GM18861 (cell line): ENCODE measurements around the gene CNOT1.
"Not testable (repeated sequence)": the region's sequence is repeated elsewhere in the genome, so short reads cannot be mapped to it uniquely, and the experiment has no call there.

ENCODE experiments used
- ATAC-seq: cut with Tn5 transposase; IDR thresholded peaks from one replicate; pipeline ENCODE4 v1.9.1; 2021; ENCODE audit not compliant: unreplicated experiment

The CNOT1 gene

DNA sequence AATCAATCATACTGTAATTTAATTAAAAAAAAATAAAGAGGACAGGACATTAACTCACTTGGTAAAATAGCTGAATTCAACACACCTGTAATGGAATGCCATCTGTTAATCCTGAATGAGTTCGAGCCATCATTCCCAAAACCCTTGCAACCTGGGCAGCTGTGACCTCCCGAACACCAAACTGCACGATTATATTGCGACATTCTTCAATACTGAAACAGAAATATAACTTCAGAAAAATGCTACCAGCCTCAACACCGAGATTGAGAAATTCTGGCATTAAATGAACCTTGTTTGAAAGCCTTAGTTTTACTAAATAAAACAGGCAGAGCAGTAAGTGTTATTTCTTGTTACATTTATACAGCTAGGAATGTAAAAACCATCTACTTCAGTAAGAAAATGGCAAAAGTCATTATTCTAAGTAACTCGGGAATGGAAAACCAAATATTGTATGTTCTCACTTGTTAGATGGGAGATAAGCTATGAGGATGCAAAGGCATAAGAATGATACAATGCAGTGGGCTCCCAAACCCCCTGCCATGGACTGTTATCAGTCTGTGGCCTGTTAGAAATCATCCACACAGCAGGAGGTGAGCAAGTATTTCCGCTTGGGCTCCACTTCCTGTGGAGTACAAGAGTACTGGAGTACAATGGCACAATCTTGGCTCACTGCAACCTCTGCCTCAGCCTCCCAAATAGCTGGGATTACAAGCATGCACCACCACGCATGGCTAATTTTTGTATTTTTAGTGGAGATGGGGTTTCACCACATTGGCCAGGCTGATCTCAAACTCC, 46.5 kb downstream of the CNOT1 start:
- ATAC-seq: no peak

DNA sequence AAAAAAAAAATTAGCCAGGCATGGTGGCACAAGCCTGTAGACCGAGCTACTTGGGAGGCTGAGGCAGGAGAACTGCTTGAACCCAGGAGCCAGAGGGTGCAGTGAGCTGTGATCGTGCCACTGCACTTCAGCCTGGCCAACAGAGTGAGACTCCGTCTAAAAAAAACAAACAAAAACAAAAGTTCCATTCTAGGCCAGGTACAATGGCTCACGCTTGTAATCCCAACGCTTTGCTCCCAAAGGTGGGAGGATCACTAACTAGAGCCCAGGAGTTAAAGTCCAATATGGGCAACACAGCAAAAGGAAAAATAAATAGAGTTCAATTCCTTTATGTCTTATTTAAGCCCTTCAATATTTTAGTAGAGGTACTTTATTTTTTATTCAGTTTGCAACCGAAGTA, 47.5 kb downstream of the CNOT1 start:
- ATAC-seq: no peak

DNA sequence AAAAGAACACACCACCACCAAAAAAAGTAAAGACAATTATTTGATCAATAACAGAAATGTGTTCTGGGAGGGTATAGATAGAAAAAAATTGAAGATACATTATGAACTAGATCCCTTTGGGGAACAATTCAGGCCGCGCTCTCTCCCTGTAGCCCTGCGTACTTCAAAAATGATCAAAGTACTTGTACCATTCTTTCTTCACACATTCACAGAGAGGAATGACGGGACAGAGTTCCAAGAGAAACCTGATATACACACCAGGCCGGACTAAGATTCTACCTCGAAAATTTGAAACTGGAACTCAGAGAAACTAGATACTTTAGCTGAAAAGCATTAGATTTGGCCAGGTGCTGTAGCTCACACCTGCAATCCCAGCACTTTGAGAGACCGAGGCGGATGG, 50.0 kb downstream of the CNOT1 start:
- ATAC-seq: no peak

DNA sequence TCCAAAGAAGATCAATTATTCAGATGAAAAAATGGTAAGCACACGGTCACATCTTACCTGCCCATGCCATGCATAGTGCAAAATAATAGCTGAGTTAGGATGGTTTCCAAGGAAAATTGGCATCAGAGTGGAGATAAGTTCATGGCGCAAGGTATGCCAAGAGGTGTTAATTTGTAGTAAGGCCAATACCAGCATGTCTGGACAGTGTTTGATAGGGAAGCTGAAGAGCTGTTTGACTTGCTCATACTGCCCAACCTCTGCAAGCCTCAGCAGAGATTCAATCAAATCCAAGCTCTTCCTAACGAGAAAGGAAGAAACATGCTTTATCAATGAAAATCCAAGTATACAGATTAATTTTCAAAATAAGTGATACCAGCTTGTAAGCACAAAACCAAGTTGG, 51.0 kb downstream of the CNOT1 start:
- ATAC-seq: no peak

DNA sequence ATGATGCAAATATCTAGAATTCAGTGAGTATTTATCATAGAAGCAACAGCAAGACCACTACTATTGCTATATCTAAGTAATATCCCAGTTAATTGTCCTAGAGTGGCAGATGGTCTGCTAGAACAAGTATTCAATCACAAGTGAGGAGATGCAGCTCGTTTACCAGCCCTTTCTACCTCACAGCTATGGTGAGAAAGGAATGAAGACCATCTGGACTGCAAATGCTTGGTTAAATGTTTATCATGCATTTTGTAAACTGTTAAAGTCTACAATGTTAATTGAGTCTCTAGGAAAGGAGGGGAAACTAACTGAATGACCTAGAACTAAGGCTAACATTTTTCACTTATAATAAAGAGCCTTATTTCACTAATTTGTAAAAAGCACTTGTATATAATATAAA, 52.5 kb downstream of the CNOT1 start:
- no peak for ATAC-seq

DNA sequence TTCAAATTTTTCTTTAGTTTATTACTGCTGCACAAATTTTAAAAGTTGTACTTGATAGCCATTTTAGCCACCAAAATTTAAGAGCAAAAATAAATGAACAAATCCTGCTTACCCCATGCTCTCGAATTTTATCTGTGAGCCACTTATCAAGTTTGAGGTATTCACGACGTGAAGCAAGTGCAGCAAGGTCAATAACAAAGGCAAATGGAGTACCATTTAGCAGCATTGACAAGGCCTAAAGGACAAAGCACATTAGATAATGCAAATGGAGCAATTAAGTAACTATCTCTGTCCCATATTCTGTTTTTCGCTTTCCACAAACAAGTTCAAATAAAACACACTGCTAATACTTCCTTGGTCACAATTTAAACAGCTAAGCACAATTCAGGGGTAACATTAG, 54.7 kb downstream of the CNOT1 start:
- no peak for ATAC-seq

DNA sequence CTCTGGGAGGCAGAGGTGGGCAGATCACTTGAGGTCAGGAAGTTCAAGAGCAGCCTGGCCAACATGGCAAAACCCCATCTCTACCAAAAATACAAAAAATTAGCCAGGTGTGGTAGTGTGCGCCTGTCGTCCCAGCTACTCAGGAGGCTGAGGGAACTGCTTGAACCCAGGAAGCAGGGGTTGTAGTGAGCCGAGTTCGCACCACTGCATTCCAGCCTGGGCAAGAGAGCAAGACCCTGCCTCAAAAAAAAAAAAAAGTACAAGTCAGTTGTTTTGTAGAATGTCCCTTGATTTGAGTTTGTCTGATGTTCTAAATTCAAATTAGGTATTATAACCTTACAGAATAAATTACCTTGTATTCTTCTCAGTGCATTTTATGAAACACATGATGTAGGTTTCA, 63.9 kb downstream of the CNOT1 start:
- not testable (repeated sequence) for ATAC-seq

DNA sequence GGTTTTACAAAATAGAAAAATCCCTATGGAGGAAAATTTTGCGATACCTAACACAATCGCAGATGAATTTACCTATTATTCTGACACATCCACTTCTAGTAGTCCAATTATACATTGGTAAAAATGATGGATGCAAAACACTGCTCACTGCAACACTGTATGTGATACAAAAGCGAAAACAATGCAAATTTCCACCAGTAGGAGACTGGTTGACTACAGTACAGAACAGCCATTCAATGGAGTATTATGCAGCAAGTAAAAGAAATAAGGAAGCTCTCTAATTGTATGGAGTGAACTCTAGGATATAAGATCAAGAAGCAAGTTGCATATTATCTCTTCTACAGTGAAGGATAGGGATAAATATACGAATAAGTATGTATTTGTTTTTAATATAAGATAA, 65.9 kb downstream of the CNOT1 start:
- no peak for ATAC-seq

DNA sequence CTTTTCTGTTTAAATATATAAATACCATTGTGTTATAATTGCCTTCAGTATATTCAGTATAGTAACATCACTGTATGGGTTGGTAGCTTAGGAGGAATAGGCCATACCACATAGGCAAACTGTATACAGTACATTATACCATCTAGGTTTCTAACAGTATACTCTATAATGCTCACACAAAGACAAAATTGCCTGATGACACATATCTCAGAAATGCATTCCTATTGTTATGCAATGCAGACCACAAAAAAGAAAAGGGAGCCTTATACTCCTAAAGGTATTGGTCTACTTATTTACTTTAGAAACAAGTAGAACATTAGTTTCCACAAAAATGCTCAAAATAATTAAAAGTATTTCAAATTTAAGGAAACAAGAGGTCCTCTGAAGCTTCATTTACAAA, 66.4 kb downstream of the CNOT1 start:
- no peak for ATAC-seq

DNA sequence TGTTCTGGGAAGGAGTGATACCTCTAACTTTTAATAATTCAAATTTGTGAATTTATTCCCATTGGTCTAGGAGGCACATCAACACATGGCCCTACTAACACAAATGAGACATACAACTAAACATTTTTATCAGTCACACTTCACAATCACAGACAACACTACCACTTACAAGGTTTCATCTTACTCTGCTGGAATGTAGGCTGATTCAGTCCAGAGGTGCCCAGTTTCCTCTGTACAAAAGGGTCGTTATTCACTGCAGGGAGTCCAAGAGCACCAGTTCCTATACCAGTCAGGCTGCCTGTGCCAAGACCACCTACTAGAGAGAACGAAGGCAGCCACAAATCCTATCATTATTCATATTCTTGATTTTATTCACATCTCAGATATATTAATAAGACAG, 72.9 kb downstream of the CNOT1 start:
- no peak for ATAC-seq

DNA sequence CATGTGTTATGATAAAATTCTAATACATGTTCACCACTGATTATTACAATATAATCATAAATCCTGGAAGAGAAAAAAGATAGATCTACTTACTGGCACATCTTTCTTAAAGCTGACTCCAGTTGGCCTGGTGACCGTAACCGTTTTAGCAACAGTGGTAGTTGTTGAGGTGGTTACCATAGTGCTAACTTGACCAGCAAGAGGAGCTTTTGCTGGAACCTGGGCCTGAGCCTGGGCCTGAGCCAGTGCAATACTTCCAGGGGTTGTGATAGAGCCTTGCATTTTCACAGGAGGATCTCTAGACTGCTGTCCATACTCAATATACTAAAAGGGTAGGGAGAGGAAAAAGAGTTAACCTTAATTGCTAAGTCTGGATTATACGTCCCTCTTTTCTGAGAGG, 78.1 kb downstream of the CNOT1 start:
- ATAC-seq: no peak

DNA sequence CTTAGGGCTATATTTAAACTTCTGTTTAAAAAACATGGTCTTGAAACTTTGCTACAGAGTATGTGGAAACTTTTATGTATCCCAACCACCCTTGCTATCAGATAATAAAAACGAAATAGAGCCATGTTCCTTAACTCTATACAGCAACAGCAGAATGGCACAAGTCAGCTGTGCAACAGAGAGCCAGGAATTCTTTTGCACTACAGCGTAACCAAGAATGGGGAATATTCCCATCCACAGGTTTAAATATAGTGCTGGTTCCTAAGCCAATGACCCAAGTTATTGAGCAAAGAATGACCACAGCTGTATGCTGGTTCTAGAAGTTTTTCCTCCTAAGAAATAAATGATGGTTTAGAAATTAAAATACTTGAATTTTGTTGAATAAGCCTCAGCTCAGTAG, 81.2 kb downstream of the CNOT1 start:
- ATAC-seq: no peak

DNA sequence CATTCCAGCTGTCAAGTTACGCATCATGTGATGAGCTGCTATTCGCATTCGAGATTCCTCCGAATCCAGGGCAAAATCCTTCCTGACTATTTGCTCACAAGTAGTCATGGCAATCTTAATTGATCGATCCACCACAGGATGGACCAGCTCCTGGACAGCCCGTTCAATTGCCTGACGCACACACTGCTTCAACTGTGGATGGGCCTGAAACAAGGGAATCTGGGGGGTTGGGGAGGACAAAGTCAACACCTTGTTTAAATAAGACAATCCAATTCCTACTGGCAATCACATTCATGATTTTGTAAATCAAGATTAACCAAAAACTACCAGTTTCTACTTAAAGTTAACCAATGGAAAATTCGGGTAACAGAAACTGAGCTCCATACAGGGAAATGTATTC, 85.9 kb downstream of the CNOT1 start:
- ATAC-seq: no peak

DNA sequence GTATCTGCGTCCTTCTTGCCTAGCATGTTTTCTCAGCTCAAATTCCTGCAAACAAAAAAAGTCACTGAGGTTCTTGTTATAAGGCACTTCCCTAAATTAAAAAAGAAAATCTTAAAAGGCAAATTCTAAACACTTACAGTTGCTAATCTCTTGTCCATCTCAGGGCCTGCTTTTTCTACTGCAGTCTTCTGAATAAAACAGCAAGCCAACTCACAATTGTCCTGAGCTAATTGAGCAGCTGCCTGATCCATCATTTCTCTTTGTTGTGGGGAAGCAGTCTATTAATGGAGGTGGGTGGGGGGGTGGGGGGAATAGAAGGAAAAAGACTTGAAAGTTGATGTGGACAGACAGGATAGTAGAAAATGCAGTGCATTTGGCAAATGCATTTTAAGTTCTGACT, 87.3 kb downstream of the CNOT1 start:
- ATAC-seq: no peak

DNA sequence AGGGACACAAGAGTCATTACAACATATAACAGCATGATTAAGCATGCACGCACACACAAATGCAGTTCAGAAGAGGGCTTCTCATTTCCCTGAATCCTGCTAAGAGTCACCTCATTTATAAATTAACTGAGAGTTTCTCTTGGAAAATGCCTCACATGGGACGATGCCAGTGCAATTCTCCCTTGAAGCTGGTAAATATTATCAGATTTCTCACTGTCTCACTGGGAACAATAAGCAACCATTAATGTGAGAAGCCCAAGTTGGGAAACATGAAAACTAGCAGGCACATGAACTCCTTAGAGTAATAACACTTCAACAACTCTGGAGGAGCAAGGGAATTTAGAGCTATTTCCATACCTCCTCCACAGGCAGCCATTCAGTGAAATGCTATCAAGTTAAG, 87.9 kb downstream of the CNOT1 start:
- ATAC-seq: no peak

DNA sequence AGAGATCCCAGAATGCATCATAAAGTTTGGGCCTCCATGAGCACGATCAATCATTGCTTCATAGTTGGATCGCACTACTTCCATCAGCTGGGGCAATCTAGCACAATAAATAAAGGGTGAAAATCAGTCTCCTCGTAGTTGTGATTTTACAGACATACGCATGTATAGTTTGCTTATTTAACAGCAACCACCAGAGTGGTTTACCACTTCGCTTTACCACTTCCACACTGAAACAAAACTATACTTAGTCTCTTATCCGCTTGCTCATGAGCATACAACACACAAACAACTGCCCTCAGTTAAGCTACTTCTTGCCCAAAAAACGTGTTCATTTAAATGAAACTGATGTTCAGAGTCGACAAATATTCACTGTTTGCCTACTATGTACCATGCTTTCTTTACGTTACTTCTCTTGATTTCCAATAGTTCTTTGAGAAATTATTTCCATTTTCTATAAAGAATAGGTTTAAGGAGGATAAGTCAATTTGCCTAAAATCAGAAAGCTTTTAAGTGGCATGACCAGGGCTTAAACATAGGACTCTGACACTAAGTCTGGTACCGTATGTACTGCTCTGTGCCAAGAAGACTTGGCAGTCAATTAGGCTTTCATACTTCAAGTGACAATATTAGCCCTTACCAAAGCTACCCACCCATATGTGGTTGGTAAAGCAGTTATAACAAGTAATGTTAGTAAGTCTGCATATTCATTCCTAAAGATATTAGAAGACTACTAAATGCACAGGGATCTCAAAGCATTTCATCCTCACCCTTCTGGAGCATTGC, 92.3 kb downstream of the CNOT1 start:
- ATAC-seq: no peak

DNA sequence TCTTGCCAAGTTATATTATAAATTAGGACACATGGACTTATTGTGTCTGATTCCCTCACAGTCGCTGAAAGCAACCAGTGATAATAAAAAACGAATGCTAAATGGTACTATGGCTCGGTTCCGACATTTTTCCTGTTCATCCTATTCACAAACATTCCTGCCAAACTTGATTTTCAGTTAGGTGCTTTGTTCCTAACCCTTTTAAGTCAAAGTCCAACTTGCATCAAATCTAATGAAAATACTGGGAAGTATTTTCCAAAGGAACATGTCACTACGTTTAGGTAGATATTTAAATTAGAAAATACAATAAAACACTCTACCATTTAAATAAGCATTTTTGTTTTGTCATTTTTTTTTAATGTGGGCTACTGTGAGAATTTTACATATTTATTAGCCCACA, 93.3 kb downstream of the CNOT1 start:
- no peak for ATAC-seq

DNA sequence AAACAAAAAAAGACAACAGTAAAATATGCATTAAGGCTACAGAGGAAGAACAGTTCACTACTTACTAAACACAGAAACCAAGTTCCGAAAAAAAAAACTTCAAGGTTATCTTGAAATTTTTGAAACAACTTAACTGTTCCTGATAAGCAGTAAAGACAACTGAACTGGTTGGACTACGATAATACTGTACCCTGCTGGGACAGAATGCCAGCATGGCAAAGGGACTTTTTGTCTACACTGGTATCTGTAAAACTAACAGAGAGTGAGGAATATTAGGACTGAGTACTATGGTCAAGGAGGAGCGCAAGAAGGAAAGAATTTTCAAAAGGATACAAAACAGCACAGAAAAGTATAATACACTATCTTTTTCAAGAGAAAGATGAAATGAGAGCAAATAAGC, 94.5 kb downstream of the CNOT1 start:
- ATAC-seq: no peak

DNA sequence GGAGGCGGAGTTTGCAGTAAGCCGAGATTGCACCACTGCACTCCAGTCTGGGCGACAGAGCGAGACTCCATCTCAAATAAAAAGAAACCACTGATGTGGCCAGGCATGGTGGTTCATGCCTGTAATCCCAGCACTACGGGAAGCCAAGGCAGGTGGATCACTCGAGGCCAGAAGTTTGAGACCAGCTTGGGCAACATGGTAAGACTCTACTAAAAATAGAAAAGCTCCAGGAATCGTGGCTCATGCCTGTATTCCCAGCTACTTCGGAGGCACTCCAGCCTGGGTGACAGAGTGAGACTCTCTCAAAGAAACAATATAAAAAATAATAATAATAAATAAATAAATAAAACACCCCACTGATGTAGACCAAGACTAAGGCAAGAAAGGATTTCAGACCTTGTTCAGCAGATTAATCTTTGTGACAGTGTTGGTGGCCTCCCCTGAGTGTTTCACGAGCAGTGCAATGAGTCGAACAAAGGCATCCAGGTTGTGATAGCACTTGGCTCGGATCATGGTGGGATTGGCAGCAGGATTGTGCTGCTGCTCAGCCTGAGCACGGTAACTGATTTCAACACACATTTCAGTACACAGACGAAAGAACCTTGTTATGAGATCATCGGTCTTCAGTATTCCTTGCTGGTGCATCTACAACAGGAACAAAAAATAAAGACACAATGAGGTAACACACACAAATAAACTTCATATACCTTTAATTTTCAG, 95.7 kb downstream of the CNOT1 start:
- ATAC-seq: no peak

DNA sequence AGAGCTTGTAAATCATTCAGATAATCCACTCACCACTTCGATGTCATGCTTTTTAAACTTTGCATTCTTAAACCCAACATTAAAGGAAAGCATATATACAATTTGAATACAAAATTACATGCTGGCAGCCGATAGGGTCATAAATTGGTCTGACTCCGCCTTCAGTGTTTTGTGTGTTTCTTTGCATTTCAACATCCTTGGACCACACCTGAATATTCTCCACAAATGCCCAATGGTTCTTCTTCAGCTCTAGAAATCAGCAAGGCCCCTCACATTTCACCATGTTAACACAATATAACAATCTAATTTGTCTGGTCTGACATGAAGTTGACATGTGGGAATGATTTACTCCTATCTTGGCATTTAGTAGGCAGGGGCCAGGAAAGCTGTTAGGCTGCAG, 97.2 kb downstream of the CNOT1 start:
- ATAC-seq: no peak

DNA sequence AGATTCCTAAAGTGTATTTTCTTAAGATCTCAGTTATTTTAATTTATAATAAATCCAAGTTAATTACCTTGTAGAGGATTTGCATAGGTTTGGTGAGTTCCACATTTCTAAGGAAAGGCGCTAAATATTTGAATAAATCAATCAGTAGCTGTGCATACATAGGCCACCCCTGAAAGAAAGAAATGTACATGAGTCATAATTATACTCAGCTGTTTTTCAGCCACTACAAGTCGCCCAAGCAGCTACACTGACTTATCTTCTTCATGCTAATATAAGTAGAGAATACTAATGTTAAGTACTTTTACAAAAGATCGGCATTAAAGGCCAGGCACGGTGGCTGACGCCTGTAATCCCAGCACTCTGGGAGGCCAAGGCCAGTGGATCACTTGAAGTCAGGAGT, 99.4 kb downstream of the CNOT1 start:
- no peak for ATAC-seq

DNA sequence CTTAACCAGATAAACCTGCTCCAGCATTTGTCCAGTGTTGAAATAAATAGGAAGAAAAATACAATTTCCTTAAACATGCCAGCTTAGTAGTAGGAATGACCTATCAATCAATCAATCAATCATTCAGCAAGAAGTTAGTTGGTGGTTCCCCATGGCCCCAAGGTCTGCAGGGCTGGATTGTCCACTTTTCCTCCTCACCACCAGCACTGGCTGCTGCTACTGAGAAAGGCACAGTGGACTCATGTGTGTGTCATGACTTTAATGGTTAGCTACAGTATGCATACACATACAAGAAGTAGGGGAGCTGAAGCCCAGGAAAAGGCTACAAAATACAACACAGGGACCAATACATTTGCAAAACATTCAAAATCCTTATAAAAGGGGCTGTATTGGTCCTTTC, 109.9 kb downstream of the CNOT1 start:
- no peak for ATAC-seq
